Colonic mucosa (tissue), 4 donors: ENCODE measurements around the gene MTHFR. TPM values are rescaled to one million over a fixed set of nuclear protein-coding genes. Genes with fewer than 3 reads are reported as not detected.
A peak's percentile ranks its signal among the peaks of the same experiment; 100 is the strongest.

Source experiments
- DNase-seq: peaks from one replicate; pipeline ENCODE4 v3.0.0-alpha.2; 2020
- H3K27ac ChIP-seq: fragments of 200-600 bp; one replicate; pipeline ENCODE4 v1.8.0; 2021
- H3K27me3 ChIP-seq: fragments of 200-600 bp; one replicate; pipeline ENCODE4 v1.8.0; 2021
- H3K36me3 ChIP-seq: fragments of 200-600 bp; one replicate; pipeline ENCODE4 v1.8.0; 2021
- H3K4me1 ChIP-seq: fragments of 200-600 bp; one replicate; pipeline ENCODE4 v1.8.0; 2021; ENCODE audit warnings: mild to moderate bottlenecking
- H3K4me3 ChIP-seq: fragments of 200-600 bp; one replicate; pipeline ENCODE4 v1.8.0; 2021
- H3K9ac ChIP-seq, 2 donors: one replicate each; pipeline ENCODE4 v1.7.0; 2013; ENCODE audit warnings: control low read depth in 2 of 2, low read depth in 2 of 2, low read length in 2 of 2
- H3K9me3 ChIP-seq: fragments of 200-600 bp; one replicate; pipeline ENCODE4 v1.8.0; 2021
- CTCF ChIP-seq: fragments of 200-600 bp; IDR thresholded peaks from one replicate; pipeline ENCODE4 v1.8.0; 2022; ENCODE audit warnings: antibody characterized with exemption, mild to moderate bottlenecking
- intact Hi-C: fragments of 100-400 bp; cut with DNase I; formaldehyde crosslinking; loops from one replicate; pipeline ENCODE4 v1.14.1; 2022
- total RNA-seq, 2 donors: library from RNA; stranded (reverse); fragmentation: NEBNext Ultra II Directional in 1 of 2; extraction: Animal tissue kit (Norgen Biotek cat#: 25700) in 1 of 2; gene quantifications; one replicate each; pipeline ENCODE4 v1.2.1, GENCODE V29; 2021
- donor health status: healthy.
- donor health status: DM: no; HTN: no; CAD: no.
- donor health status: DM: no; HTN: no; CAD: no.

MTHFR gene
- total RNA-seq, 2 donors from 2014 or later: 23.8 to 30.4 TPM

- no peak for DNase-seq
- H3K36me3 ChIP-seq: no peaks in the 10 kb centered on the region
- H3K9ac ChIP-seq: no peak overlapping the region
- intact Hi-C loops: no loop called here
- no peaks in the 10 kb centered on the region for H3K9me3 ChIP-seq
- no peak for TF ChIP-seq CTCF
- no peak overlapping the region for H3K27ac ChIP-seq
- no peaks in the 10 kb centered on the region for H3K4me1 ChIP-seq
- H3K4me3 ChIP-seq: no peak overlapping the region
- no peaks in the 10 kb centered on the region for H3K27me3 ChIP-seq
Measured at GRCh38 chr1:11848373-11848700, 42.6 kb upstream of the MTHFR start.

- H3K9ac ChIP-seq: no peak within 1 kb of the TSS
- H3K9me3 ChIP-seq: no peaks in the 10 kb centered on the region
- DNase-seq: no peak
- no peak for TF ChIP-seq CTCF
- no peaks in the 10 kb centered on the region for H3K4me1 ChIP-seq
- no peak within 1 kb of the TSS for H3K4me3 ChIP-seq
- no peak within 1 kb of the TSS for H3K27ac ChIP-seq
- no peaks in the 10 kb centered on the region for H3K27me3 ChIP-seq
- intact Hi-C loops: no loop called here
- no peaks in the 10 kb centered on the region for H3K36me3 ChIP-seq
Measured at GRCh38 chr1:11847667-11848372, 42.1 kb upstream of the MTHFR start, which contains the start of gene NPPA. NPPA (minus strand) TSS chr1:11847783; CDS start chr1:11847684, 99 bp downstream.

GRCh38 chr1:11845641-11846335, 40.0 kb upstream of the MTHFR start:
- H3K9ac ChIP-seq: no peak overlapping the region
- no peak overlapping the region for H3K4me3 ChIP-seq
- no peak for DNase-seq
- TF ChIP-seq CTCF: no peak
- H3K9me3 ChIP-seq: no peaks in the 10 kb centered on the region
- intact Hi-C loops: no loop called here
- H3K4me1 ChIP-seq: no peaks in the 10 kb centered on the region
- peaks cover 8% of the 10 kb centered on the region for H3K36me3 ChIP-seq
- no peak overlapping the region for H3K27ac ChIP-seq
- H3K27me3 ChIP-seq: no peaks in the 10 kb centered on the region

- no peaks in the 10 kb centered on the region for H3K9me3 ChIP-seq
Measured at GRCh38 chr1:11842154-11843041, 36.6 kb upstream of the MTHFR start.

More at GRCh38 chr1:11842154-11843041, 36.6 kb upstream of the MTHFR start:
- H3K4me1 ChIP-seq: no peaks in the 10 kb centered on the region
- H3K36me3 ChIP-seq: peaks cover 21% of the 10 kb centered on the region
- intact Hi-C loops: no loop called here
- no peak overlapping the region for H3K4me3 ChIP-seq
- DNase-seq: peak; percentile 34
- no peak overlapping the region for H3K9ac ChIP-seq
- TF ChIP-seq CTCF: no peak
- no peaks in the 10 kb centered on the region for H3K27me3 ChIP-seq
- H3K27ac ChIP-seq: no peak overlapping the region
